Stimulated activated CD8-positive, alpha-beta memory T cell treated with anti-CD3 and anti-CD28 coated beads, Interleukin-7, amount 100 ng/mL, for 48 hours (primary cell): Measurements from ENCODE around the gene HDAC4.

Experiments used
- DNase-seq, 2 donors: peaks; one replicate each; pipeline ENCODE4 v3.0.0-alpha.2; 2020; ENCODE audit warnings: low read depth in 1 of 2; ENCODE audit errors: extremely low read depth in 1 of 2

HDAC4 gene

DNA sequence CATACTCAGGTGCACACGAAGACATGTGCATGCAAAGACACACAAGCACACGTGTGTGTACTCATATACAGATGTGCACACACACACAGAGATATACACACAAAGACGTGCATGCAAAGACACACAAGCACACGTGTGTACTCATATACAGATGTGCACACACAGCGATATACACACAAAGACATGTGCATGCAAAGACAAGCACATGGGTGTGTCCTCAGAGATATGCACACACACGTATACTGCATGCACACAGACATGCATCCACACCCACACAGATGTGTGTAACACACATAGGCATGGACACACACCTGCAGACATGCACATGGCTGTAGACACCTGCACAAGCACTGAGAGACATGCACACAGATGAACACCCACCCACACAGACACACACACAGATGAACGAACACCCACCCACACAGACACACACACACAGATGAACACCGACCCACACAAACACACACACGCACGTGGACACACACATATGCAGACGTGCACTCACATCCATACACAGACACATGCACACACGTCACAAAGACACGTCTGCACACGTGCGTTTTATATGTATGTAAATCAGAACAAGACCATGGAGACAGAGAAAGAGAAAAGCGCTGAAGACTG lies 321.0 kb downstream of the HDAC4 start:
- DNase-seq: no peak

DNA sequence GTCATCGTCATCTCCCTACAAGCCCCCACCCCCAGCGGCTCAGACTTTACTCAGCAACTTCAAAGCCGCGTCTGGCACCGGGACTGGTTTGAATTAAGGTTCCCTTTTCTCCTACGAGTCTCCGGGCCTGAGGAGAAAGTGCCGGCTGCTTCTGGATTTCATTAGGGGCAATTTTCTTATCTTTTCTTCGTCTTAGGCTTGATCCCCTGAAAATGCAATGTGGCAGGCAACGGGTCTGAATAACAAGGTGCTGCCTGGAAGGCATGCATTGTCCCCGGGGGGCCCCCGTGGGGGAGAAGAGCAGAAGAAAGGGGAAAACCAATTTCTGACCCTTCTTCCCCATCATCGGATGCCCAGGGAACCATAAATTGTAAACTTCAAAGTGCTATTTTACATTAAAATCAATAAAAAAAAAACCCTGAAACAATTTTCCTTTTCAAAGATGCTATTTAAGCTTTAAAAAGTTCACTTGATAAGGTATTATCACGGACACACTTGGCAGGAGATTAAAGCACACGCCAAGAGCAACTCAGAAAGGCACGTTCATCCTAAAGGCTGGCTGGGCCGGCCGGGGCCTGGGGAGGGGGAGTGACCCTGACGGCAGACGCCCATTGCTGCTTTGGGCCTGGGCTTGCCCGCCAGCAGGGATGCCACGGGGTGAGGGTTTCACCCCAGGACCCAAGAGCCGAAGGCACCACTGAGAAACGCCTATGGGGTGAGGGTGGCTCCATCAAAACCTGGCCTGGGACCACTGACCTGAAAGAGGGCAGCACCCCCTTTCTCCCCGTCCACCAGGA lies 322.5 kb downstream of the HDAC4 start:
- no peak for DNase-seq

DNA sequence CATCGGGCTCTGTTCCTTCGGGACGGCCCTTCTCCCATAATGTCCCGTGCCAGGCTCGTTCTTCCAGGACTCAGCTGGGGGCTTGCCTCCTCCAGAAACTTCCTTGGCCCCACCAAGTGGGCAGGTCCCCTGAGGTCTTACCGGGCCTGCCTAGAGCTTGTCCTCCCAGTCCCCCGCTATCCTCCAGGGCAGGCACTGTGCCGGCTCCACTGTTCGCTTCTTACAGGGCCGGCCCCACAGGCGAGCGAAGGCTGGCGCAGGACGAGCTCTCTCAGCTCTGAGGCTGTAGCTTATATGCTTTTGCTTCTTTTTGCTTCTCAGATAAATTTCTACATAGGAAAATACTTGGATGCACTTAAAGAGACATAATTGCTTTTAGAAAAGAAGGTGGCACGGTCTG lies 323.6 kb downstream of the HDAC4 start:
- no peak for DNase-seq

DNA sequence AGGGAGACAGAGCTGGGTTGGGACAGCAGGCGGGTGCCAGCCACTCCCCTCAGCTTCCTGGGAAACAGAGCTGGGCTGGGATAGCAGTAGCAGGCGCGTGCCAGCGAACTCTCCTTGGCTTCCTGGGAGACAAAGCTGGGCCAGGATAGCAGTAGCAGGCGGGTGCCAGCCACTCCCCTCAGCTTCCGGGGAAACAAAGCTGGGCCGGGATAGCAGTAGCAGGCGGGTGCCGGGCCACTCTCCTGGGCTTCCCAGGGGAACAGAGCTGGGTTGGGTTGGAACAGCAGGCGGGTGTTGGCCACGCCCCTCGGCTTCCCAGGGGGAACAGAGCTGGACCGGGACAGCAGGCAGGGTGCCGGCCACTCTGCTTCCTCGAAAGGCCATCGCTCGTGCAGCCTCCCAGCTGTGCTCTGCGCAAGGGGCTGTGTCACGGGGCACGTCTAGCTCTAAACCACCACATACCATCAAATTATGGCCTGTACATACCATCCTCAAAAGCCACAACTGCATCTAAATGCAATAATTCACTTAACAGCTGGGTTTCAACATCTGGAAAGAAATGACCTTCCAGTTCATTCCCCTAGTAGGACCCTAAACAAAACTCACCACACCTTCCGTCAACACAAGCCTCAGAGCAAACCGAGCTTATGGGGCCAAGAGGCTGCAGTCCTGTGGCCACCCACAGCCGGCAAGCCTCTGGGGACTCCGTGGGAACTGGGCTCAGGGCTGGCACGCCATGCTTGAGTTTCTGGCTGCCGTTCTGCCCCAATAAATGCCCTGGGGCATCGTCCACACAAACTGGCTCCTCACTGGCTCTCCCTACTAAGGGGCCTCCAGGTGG lies 324.7 kb downstream of the HDAC4 start:
- DNase-seq: no peak

DNA sequence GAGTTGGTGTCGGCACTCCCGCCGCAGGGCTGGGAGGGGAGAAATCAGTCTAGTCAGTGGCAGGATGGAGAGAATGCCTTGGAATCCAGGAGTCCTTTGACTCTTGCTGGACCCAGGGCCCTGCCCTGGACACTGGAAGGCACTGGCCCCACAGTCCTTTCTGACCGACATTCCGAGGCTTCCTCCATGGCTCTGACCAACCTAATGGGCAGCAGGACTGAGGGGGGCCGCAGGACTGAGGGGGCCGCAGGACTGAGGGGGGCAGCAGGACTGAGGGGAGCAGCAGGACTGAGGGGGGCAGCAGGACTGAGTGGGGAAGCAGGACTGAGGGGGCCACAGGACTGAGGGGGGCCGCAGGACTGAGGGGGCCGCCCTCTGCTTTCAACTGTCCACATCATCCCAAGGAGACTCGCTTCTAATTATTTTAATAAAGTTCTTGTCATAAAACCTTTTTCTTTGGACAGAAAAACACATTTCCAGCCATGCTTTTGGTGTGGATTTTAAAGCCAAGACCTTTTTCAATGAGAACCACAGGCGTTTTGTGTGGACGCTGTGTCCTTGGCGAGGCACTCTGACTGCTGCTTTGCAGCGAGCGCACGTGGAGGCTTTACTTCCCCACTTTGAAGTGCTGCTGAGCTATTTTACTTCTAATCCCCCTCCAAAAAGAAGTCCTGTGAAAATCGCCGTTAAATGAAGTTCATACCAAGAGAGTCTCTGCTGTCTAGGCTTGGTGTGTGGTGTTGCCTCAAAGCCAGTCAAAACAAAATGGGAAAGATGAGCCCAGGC lies 326.9 kb downstream of the HDAC4 start:
- DNase-seq: no peak

DNA sequence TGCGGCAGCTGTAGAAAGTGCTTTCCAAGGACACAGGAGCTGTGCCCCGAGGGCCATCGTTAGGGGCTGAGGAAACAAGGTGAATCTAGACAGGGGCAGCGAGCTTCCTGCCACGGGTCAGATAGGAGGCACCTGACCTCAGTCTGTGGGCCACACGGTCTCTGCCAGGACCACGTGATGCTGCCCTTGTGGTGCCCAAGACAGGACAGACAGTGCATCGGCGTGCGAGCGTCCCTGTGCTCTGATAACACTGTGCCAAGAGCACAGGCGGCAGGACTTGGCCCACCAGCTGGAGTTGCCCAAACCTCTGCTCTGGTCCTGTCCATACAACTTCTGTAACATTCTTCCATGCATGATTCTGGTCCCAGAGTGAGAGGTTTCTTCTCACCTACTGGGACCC lies 327.6 kb downstream of the HDAC4 start:
- no peak for DNase-seq

DNA sequence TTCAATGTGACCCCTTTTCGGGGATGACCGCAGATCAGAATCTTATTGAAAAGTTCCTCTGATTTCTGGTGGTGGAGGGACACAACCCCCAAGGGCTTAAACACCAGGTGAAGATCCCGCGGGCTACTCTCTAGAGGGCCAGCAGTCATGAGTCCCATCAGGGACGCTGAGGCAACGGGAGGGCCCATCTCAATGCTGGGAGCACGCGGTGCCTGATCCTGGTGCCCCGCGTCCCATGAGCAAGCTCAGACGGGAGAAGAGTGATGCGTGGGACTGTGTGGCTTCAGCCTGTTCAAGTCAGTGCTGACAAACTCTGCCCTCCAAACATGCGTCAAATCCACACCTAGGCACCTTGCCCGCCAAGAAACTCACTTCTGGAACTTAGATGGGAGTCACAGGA lies 328.0 kb downstream of the HDAC4 start:
- no peak for DNase-seq

DNA sequence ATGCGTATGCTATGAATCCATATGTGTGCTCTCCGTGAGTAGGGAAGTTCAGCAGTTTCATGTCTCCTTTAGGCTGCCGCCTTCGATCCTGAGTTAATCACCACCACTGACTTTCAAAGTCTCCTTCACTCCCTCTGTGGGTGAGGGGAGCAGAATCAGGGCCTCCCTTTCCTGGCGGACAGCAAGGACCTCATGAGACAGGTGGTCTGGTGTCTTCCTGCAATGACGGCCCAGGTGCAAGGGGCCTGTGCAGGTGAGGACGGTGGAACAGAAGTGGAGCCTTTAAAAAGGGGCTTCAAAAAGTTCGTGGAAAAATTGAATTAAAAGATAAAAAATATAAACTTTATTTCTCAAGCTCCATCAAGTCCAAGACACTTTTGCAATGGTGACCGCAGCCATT lies 330.4 kb downstream of the HDAC4 start:
- DNase-seq: no peak

DNA sequence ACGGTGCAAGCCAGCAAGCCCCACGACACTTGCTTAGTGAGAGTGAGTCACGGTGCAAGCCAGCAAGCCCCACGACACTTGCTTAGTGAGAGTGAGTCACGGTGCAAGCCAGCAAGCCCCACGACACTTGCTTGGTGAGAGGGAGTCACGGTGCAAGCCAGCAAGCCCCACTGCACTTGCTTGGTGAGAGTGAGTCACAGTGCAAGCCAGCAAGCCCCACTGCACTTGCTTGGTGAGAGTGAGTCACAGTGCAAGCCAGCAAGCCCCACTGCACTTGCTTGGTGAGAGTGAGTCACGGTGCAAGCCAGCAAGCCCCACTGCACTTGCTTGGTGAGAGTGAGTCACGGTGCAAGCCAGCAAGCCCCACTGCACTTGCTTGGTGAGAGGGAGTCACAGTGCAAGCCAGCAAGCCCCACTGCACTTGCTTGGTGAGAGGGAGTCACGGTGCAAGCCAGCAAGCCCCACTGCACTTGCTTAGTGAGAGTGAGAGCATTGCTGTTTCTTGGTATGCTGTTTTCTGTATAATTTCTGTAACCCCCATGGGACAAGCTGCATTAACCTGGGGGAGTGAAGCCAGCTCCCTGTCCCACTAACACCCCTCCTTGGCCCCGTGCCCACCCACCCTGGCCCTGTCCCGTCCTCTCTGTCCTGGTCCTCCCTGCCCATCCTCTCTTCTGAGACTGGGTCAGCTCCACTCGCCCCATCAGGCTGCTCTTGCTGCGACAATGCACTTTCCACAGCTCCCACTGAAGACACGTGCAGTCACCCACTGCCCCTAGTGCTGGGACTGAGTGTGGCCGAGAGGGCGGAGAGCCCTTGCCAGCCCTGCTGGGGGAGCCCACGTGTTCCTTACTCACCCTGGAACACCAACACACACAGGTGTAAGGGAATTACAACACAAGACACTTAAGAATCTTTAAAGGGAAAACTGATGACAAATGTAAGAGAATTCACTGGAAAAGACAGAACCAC lies 331.2 kb downstream of the HDAC4 start:
- peak in 1 of 2 donors; percentile 23 for DNase-seq

DNA sequence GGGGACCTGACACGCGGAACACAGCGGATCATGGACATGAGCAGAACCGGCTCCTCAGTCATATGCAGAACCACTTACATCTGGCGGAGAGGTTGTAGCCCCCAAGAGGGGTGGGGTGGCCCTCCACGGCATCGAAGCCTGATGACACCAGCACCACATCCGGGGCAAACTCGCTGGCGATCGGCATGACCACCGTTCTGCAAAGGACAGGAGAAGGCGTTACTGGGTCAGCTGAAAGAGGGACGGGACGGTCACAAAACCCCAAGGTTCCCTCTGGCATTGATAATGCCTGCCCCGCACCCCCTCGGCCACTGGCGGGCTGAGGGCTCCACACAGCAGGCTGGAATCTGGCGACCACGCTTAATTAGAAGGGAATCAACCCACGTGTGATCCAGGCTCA lies 332.4 kb downstream of the HDAC4 start:
- no peak for DNase-seq

DNA sequence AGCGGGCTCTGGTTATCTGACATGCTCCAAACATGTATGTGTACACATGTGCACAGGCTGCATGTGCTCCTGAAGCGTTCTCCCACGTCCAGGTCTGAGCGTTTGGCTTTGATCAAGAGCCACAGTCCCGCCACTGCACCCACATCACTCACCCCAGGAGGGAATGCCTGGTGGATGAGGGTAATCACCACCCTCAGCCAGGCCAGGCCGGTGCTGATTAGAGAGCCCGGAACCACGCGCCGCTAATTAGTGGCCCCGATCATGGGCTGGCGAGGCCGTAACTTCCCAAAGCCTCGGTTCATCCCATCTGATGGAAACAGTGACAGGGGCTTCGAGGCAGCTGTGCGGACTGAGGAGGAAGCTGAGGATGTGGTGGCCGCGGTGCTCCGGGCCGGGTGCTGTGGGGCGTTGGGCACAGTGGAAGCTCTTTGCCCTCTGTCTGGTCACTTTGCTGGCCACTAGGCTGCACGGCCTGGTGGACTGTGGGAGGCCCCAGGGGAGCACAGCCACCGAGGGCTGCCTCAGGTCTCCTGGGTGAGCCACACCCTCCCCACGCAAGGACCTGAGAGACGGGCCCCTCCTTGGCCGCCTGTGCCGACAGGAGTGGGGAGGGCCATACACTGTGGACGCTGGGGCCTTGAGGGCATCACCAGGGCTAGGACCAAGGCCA lies 333.5 kb downstream of the HDAC4 start:
- no peak for DNase-seq

DNA sequence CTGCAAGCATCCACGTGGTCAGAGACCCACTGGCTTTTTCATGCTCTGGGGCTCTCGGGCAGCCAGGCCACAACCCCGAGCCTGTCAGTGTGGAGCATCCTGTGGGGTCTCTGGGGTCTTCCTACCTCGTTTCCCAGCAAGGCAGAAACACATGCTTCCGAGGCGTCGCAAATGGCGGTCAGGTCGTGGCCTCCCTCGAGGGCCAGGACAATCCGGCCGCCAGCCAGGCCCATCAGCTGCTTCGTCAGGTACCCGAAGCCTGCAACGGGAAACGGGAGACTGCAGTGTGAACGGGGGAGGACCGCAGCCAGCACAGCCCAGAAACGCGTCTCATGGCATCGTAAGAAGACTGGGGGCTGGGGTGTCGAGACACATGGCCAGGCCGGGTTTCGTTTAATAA lies 334.2 kb downstream of the HDAC4 start:
- DNase-seq: no peak

DNA sequence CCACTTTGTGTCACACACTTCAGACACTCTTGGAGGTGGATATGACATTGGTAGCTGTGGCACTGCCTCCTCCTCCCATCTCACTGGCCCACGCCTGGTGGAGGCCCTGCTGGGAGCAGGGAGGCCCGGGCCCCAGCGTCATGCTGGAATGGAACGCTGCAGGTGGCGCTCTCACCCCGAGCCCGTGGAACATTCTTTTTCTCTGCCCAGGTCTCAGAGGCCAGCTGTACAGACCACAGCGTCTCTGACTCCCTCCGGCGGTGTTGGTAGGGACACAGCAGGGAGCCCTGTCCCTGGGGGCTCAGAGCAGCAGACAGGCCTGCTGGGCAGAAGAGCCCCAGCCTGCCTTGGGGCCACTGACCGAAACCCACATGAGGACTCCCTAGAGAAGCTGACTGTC lies 334.9 kb downstream of the HDAC4 start:
- DNase-seq: no peak

DNA sequence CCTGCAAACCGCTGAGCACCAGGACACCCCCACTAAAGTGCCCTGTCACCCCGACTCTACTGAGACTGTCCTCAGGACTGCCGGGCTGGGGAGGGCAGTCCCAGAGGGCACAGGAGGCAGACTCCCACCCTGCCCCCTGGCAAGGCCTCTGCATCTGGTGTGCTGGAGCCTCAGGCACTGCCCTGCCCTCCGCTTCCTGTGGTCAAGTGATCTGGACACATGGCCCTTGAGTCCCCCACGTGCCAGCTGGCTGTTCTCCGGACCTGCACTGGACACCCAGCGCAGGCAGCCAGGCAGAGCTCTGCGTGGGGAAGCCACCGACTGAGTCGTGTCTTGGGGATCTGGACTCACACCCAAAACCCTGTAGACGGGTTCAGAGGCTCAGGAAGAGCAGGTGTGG lies 335.3 kb downstream of the HDAC4 start:
- no peak for DNase-seq

DNA sequence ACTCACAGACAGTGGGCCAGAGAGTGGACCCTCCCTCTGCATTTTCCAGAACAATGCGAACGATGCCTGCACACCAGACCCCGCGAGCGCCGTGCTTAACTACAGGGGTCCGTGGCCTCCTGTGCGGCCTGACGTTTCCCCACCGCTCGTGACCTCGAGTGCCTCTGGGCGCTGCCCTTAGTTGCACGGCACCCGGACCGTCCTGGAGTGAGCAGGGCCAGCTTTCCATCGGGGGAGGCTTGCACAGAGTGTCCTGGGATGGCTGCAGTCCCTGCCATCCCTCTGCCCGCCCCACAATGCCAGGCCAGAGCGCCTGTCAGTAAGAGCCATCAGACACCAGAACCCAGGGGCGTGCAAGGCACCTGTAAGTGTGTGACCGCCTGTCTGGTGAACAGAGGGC lies 335.9 kb downstream of the HDAC4 start:
- DNase-seq: no peak

DNA sequence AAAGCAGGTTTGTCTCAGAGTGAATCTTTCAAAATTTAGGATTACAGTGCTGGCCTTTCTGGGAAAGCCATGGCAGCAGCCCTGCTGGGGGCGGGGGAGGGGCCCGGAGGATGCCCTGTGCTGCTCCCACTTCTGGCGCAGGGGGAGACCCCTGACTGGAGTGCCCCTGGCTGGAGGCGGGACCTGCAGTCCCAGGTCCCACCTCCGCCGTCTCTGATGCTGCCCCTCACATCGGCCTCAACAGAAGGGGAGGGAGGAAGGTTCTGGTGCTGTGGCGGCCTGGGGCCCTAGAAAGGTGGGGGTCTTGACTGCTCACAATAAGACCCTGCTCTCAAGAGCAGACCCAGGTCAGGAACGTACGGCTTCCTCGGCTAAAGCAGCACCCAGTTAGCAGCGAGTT lies 336.6 kb downstream of the HDAC4 start:
- DNase-seq: no peak

DNA sequence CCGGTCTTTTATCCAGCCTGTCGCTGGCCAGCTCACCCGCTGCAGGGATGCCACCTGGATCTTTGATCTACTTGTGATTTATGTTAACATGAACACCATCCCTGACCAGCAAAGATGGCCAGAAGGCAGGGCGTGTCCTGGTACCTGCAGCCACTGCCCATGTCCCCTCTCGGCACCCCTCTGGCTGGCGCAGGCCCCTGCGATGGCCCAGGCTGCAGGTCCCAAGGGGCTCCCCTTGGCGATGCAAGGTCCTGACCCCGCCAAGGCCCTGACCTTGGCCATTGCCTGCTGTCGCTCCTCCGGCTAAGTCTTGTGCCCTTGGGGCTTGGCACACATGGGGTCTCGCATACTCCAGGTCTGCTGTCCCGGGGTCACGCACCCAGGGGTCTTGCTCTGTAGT lies 338.1 kb downstream of the HDAC4 start:
- DNase-seq: no peak

DNA sequence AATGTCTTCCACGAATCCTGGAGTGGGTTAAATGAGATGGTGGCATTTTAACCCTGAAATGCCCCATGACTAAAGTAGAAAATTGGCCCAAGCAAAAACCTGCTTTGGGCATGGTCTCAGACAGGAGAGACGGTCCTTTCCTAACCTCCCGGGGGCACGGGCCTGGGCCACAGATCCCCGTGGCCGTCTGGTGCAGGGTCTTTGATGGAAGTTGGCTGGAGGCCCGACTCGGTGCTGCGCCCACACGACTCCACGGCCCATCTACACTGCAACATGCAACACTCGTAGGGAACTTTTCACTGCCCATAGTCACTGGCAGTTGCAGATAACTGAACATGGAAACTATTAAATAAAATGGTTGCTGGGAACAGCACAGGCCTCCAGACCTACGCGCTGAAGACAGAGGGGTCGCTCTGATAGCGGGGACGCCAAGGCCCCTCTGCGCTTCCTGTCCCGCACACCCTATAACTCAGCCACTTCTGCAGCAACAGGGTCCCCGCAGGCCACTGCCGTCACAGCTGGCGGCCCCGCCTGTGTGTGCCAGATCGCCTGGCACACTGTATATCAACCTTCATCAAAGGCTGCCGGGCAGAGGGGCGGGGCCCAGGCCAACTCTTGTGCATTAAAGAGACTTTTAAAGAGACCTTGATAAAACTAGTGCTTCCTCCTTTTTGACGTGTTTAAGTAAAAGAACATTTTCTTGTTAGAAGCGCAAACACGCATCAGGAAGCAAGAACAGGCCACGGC lies 338.8 kb downstream of the HDAC4 start:
- DNase-seq: no peak
